ENCODE results near the gene MDH1. TPM values are rescaled to one million over a fixed set of nuclear protein-coding genes. Genes with fewer than 3 reads are reported as not detected.

The MDH1 gene
- total and polyA plus RNA-seq, 9 of the 15 experiments (the other 6 are each of a cell fraction or from before 2014, with no cell fraction given), result 191 to 1,225 (median 284) TPM

- TF ChIP-seq MNT (conservative IDR thresholded peaks at IDR 0.05), result peak; percentile 80 to 89
- peak; percentile 79; the same call in 1 of the 2 replicates for TF ChIP-seq CC2D1A (IDR thresholded peaks at IDR 0.05)
- TF ChIP-seq FOXA3 (CRISPR knock-in tag; conservative IDR thresholded peaks at IDR 0.05 in 1 of 2, IDR thresholded peaks at IDR 0.05 in 1 of 2), result peak in 1 of 2 experiments; percentile 30; a peak in 1 of 4 replicates
- no peak for TF ChIP-seq MBD1 (CRISPR knock-in tag; IDR thresholded peaks at IDR 0.05)
- peak; percentile 63 for TF ChIP-seq ATF1 (CRISPR knock-in tag; IDR thresholded peaks at IDR 0.05)
- peak; percentile 96 for TF ChIP-seq ATF1 (tag; IDR thresholded peaks at IDR 0.05)
- no peak; the same call in 1 of the 2 replicates for TF ChIP-seq HSF4 (CRISPR knock-in tag; IDR thresholded peaks at IDR 0.05; ENCODE audit: borderline replicate concordance)
- TF ChIP-seq BDP1 (IDR thresholded peaks at IDR 0.05; ENCODE audit: insufficient read depth, insufficient read length), result no peak
- peak; percentile 97 for TF ChIP-seq CXXC5 (CRISPR knock-in tag; IDR thresholded peaks at IDR 0.05)
- no peak for TF ChIP-seq ZNF318 (IDR thresholded peaks at IDR 0.05; ENCODE audit: borderline replicate concordance in 1 of 2, low read depth in 1 of 2)
- no peak for TF ChIP-seq POLR3A (IDR thresholded peaks at IDR 0.05; ENCODE audit: borderline replicate concordance, extremely low read depth, insufficient read depth, insufficient read length)
- no peak for TF ChIP-seq ZFP30 (CRISPR knock-in tag; IDR thresholded peaks at IDR 0.05; ENCODE audit: borderline replicate concordance)
- TF ChIP-seq ZNF146 (CRISPR knock-in tag; IDR thresholded peaks at IDR 0.05; ENCODE audit: unreplicated experiment), result no peak
- no peak for TF ChIP-seq PTBP1 (IDR thresholded peaks at IDR 0.05; ENCODE audit: low read depth, low read length)
Measured at GRCh38 chr2:63588385-63589147, at the start of gene MDH1, which contains the start of gene WDPCP (continued).

Data from K562 (cell line).